Measurements from ENCODE around the gene TP53I13. TPM values are rescaled to one million over a fixed set of nuclear protein-coding genes. Genes with fewer than 3 reads are reported as not detected.

Gene TP53I13
- total RNA-seq, 1 experiment from 2014 or later: 33.3 TPM

GRCh38 chr17:29571883-29572681 lies 3.6 kb downstream of the TP53I13 start:
- H2AFZ ChIP-seq (ENCODE audit: low read depth, low read length, poor library complexity, severe bottlenecking): no peak overlapping the region

More at GRCh38 chr17:29571883-29572681, 3.6 kb downstream of the TP53I13 start:
- Histone ChIP-seq H3K27ac (ENCODE audit: low read depth, low read length) (no peak overlapping the region), H3K4me3 (replicated peaks in 1 of 2; ENCODE audit: low read depth in 1 of 2, low read length in 2 of 2) (no peak overlapping the region), H3K79me2 (ENCODE audit: insufficient read depth, low read length) (no peaks in the 10 kb centered on the region), H3K4me1 (ENCODE audit: control insufficient read depth in 1 of 2, insufficient read depth in 2 of 2, low read length in 2 of 2) (peaks cover 3 to 19% of the 10 kb centered on the region in 2 experiments; a peak in 2 of 4 replicates), H3K9me3 (ENCODE audit: control insufficient read depth in 1 of 2, insufficient read depth in 1 of 2, low read depth in 1 of 2, low read length in 2 of 2) (no peaks in the 10 kb centered on the region), H4K20me1 (ENCODE audit: insufficient read depth) (no peaks in the 10 kb centered on the region), H3K9me2 (ENCODE audit: insufficient read depth) (no peaks in the 10 kb centered on the region), H3K9ac (ENCODE audit: low read length) (no peak overlapping the region), H3K36me3 (ENCODE audit: control insufficient read depth in 1 of 2, insufficient read depth in 2 of 2, low read length in 2 of 2) (peaks cover 0 to 3% of the 10 kb centered on the region in 2 experiments; a peak in 1 of 4 replicates), H3K4me2 (ENCODE audit: low read length) (no peak overlapping the region), H3K27me3 (ENCODE audit: insufficient read depth, low read length) (no peaks in the 10 kb centered on the region)
- TF ChIP-seq EGR1 (IDR thresholded peaks at IDR 0.05; ENCODE audit: low read depth): no peak
- no peak for TF ChIP-seq ZBTB33 (IDR thresholded peaks at IDR 0.05; ENCODE audit: extremely low read depth, insufficient replicate concordance, low read length)
- TF ChIP-seq ELF1 (IDR thresholded peaks at IDR 0.05; ENCODE audit: borderline replicate concordance, low read depth): no peak
- no peak for TF ChIP-seq CEBPB (IDR thresholded peaks at IDR 0.05; ENCODE audit: low read depth)
- TF ChIP-seq CTCF (IDR thresholded peaks at IDR 0.05 in 2 of 3, conservative IDR thresholded peaks at IDR 0.05 in 1 of 3; ENCODE audit: borderline replicate concordance in 1 of 3, insufficient read depth in 1 of 3, low read depth in 2 of 3, low read length in 2 of 3): no peak
- TF ChIP-seq, protein P1, sequence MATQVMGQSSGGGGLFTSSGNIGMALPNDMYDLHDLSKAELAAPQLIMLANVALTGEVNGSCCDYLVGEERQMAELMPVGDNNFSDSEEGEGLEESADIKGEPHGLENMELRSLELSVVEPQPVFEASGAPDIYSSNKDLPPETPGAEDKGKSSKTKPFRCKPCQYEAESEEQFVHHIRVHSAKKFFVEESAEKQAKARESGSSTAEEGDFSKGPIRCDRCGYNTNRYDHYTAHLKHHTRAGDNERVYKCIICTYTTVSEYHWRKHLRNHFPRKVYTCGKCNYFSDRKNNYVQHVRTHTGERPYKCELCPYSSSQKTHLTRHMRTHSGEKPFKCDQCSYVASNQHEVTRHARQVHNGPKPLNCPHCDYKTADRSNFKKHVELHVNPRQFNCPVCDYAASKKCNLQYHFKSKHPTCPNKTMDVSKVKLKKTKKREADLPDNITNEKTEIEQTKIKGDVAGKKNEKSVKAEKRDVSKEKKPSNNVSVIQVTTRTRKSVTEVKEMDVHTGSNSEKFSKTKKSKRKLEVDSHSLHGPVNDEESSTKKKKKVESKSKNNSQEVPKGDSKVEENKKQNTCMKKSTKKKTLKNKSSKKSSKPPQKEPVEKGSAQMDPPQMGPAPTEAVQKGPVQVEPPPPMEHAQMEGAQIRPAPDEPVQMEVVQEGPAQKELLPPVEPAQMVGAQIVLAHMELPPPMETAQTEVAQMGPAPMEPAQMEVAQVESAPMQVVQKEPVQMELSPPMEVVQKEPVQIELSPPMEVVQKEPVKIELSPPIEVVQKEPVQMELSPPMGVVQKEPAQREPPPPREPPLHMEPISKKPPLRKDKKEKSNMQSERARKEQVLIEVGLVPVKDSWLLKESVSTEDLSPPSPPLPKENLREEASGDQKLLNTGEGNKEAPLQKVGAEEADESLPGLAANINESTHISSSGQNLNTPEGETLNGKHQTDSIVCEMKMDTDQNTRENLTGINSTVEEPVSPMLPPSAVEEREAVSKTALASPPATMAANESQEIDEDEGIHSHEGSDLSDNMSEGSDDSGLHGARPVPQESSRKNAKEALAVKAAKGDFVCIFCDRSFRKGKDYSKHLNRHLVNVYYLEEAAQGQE (IDR thresholded peaks at IDR 0.05; ENCODE audit: low read depth): no peak
- TF ChIP-seq SP1 (IDR thresholded peaks at IDR 0.05; ENCODE audit: low read depth): no peak
- TF ChIP-seq TCF7L2 (IDR thresholded peaks at IDR 0.05; ENCODE audit: borderline replicate concordance, extremely low read depth, insufficient read depth, insufficient read length): no peak
- no peak for TF ChIP-seq CBX3 (IDR thresholded peaks at IDR 0.05; ENCODE audit: low read depth)
- TF ChIP-seq, protein P2, sequence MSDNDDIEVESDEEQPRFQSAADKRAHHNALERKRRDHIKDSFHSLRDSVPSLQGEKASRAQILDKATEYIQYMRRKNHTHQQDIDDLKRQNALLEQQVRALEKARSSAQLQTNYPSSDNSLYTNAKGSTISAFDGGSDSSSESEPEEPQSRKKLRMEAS (IDR thresholded peaks at IDR 0.05): no peak
- no TSS peak for BruUV-seq (replicated peaks)
- RAD21 ChIA-PET (ENCODE audit: low non-redundant PET in 1 of 2, low total read pairs in 2 of 2, uncharacterized antibody in 2 of 2, unreplicated experiment in 2 of 2): interaction anchor here in 1 of 2 experiments (0.6 to 1.4 kb wide), 2 partner anchors 202 to 405 kb away, joined by 3 to 4 read pairs; no protein-coding TSS in a partner anchor
- POLR2A ChIA-PET: no interaction called here
- no peak for ATAC-seq
- CTCF ChIA-PET: interaction anchor here (1.1 to 1.6 kb wide), 2 partner anchors 20 to 202 kb away, joined by 3 to 5 read pairs; no protein-coding TSS in a partner anchor
- intact Hi-C loops (cut with micrococcal nuclease): no loop called here
- no peak for DNase-seq (ENCODE audit: low read depth, low spot score)

All from HCT116 (cell line).